ENCODE results near the gene HVCN1.

DNA sequence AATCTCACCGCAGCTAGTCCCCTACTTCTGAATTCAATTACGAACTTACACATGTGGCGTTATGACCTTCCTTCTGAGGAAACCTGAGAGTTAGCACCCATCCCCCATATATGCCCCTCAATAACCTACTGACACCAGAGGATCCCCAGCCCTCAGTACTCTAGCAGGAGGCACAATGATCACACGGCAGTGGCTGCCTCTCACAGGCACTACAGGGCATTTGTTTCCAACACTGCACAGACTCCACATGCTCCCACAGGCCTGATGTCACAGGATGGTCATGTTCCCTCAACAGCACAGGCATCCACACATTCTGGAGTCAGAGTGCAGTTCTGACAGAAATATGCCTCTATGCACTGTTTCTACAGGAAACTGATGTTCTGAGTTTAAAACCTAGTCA, 36.4 kb upstream of the HVCN1 start:
- no peak for TF ChIP-seq ZC3H10 (CRISPR knock-in tag; IDR thresholded peaks at IDR 0.05)
- no peak for TF ChIP-seq ZFP3 (CRISPR knock-in tag; IDR thresholded peaks at IDR 0.05)
- no peak for TF ChIP-seq RARB (CRISPR knock-in tag; IDR thresholded peaks at IDR 0.05)
- no peak for TF ChIP-seq TCF4 (CRISPR knock-in tag; IDR thresholded peaks at IDR 0.05; ENCODE audit: borderline replicate concordance)
- TF ChIP-seq ZFP30 (CRISPR knock-in tag; IDR thresholded peaks at IDR 0.05), result no peak
- no peak for TF ChIP-seq ESRRG (CRISPR knock-in tag; IDR thresholded peaks at IDR 0.05)
- TF ChIP-seq ARNTL (CRISPR knock-in tag; IDR thresholded peaks at IDR 0.05; ENCODE audit: borderline replicate concordance, low read depth), result no peak
- TF ChIP-seq TSHZ2 (CRISPR knock-in tag; IDR thresholded peaks at IDR 0.05), result no peak
- no peak for TF ChIP-seq GLIS3 (CRISPR knock-in tag; IDR thresholded peaks at IDR 0.05)
- TF ChIP-seq CSDC2 (CRISPR knock-in tag; IDR thresholded peaks at IDR 0.05), result no peak
- TF ChIP-seq, protein P1, sequence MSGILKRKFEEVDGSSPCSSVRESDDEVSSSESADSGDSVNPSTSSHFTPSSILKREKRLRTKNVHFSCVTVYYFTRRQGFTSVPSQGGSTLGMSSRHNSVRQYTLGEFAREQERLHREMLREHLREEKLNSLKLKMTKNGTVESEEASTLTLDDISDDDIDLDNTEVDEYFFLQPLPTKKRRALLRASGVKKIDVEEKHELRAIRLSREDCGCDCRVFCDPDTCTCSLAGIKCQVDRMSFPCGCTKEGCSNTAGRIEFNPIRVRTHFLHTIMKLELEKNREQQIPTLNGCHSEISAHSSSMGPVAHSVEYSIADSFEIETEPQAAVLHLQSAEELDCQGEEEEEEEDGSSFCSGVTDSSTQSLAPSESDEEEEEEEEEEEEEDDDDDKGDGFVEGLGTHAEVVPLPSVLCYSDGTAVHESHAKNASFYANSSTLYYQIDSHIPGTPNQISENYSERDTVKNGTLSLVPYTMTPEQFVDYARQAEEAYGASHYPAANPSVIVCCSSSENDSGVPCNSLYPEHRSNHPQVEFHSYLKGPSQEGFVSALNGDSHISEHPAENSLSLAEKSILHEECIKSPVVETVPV (CRISPR knock-in tag; IDR thresholded peaks at IDR 0.05), result no peak
- TF ChIP-seq ZNF8 (CRISPR knock-in tag; IDR thresholded peaks at IDR 0.05), result no peak
- TF ChIP-seq, protein P2, sequence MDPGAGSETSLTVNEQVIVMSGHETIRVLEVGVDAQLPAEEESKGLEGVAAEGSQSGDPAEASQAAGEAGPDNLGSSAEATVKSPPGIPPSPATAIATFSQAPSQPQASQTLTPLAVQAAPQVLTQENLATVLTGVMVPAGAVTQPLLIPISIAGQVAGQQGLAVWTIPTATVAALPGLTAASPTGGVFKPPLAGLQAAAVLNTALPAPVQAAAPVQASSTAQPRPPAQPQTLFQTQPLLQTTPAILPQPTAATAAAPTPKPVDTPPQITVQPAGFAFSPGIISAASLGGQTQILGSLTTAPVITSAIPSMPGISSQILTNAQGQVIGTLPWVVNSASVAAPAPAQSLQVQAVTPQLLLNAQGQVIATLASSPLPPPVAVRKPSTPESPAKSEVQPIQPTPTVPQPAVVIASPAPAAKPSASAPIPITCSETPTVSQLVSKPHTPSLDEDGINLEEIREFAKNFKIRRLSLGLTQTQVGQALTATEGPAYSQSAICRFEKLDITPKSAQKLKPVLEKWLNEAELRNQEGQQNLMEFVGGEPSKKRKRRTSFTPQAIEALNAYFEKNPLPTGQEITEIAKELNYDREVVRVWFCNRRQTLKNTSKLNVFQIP (CRISPR knock-in tag; IDR thresholded peaks at IDR 0.05; ENCODE audit: borderline replicate concordance, low read depth), result no peak
- no peak for TF ChIP-seq ZNF565 (CRISPR knock-in tag; conservative IDR thresholded peaks at IDR 0.05; ENCODE audit: low read depth)

Measured in SK-N-SH treated with all-trans-retinoic acid at 6 μM for 48 hours (cell line).